HG02943 (cell line): ENCODE results near the gene SYTL2.

Experiments
- ATAC-seq: cut with Tn5 transposase; IDR thresholded peaks from one replicate; pipeline ENCODE4 v1.9.1; 2021; ENCODE audit warnings: mild to moderate bottlenecking, low read depth, moderate library complexity; ENCODE audit not compliant: unreplicated experiment

SYTL2 gene

DNA sequence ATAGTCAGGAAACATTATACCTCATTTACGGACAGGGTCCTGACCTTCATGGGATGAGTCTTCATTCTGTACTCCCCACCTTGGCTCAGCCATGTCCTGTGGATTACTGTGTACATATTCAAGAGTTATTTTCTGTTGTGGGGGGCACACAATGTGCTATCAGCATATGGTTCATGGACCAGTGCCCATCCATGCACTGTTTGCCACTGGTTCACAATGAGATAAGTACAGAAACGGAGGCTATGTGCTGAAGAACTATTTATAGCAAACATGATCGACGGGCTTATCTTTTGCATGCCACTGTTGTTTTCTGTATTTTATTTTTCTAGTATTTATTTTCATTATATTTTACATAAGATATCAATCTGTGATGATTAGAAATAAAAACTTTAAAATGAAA, 68.6 kb downstream of the SYTL2 start:
- no peak for ATAC-seq

DNA sequence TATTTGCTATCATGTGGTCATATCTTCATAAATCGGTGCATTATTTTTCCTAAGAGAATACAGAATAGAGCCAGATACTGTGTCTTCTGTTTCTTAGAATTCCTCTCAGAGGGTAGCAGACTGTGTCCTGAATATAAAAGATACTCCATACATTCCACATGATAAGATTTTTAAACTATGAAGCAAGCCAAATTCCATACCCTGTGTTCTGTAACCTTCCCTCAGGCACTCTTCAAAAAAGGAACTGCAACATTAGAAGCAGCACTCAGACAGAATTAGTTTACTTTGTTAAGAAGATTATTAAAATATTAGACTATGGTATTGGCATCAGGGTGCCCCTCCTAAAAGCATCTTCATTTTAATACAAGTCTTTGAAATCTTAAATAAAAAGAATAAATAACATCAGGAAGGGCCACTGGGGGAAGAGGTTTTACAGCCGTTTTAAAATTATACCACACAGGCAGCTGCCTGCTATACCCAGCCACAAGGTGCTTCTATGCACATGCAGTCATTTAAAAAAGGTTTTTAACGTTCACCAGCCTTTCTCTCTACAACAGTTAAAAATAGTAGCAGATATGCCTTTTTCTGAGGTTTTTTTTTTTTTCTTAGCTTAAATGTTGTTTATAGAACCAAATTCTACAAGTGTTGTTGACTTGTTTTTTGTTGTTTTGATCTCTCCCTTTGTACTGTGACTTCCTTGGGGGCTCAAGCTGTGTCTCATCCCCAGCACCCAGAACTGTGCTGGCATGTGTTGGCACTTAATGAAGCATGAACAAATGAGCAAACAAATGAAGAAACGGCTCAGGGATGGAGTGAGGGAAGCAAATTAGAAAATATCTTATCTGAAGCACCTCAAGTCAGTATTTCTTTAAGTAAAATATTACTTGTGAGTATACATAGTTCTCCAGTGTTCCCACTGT, 70.2 kb downstream of the SYTL2 start:
- ATAC-seq, result no peak

GRCh38 chr11:85737738-85738137, 73.2 kb downstream of the SYTL2 start:
- ATAC-seq, result no peak

DNA sequence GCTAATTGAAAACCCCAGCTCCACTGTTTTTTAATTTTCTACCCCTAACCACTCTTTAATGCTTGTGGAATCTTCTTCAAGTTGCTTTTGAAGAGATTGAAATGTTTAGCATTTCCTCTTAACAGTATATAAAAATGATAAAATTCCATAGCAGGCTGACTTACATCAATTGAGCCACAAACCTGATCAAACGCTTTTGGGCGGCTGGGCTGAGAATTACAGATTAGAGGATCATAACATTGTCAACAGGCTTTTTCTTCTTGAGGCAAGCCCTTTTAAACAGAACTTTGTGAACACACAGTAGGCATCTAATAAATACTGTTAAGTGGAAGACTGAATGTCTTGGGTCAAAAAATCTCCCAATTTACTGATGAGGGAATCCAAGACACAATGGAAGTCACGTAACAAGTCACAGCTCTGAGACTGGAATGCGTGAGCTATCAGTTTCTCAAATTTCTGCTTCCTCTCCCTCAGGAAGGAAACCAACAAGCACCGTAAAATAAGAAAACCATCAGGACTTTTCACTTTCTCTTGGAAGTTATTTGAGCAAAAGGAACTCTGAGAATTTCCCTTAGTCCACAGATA, 75.0 kb downstream of the SYTL2 start:
- no peak for ATAC-seq

GRCh38 chr11:85732965-85733364, 78.0 kb downstream of the SYTL2 start:
- peak; percentile 74 for ATAC-seq

GRCh38 chr11:85726381-85726780, 84.6 kb downstream of the SYTL2 start:
- no peak for ATAC-seq

DNA sequence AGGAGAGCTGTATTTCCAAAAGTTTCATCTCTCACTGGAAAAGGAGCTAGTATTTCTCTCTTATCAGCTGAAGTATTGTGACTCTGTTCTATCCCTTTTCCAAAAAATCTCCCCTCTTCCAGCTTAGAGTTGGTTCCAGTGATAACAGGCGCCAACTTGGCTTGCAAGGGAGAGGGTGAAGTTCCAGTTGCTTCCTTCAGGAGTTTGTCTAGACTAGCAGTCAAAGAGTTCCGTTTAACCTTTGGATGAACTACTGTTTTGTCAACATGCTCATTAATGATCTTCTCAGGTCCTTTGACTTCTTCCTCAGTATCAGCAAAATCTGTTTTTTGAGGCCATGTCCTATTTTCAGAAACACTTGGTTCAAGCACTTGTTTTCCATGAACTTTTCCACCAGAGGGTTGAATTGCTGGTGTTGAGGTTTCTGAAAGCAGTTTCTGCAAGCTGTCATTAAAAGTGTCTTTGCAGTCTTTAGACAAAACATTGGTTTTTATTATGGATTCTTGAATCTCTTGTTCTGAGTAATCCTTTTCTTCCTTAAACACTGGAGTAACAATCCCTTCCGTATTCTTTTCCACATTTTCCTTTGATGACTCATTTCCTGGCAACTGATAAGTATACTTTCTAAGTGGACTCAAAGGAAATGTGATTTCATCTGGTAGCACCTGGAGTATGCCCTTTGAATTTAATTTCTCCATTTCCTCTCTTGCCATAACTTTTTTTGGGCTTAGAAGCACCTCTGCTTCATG, 85.3 kb downstream of the SYTL2 start:
- ATAC-seq, result no peak

- ATAC-seq, result no peak
Observed at GRCh38 chr11:85724748-85725465, 86.0 kb downstream of the SYTL2 start.

- no peak for ATAC-seq
Observed at GRCh38 chr11:85723088-85723487, 87.9 kb downstream of the SYTL2 start.

- no peak for ATAC-seq
Observed at GRCh38 chr11:85721191-85721590, 89.8 kb downstream of the SYTL2 start.

DNA sequence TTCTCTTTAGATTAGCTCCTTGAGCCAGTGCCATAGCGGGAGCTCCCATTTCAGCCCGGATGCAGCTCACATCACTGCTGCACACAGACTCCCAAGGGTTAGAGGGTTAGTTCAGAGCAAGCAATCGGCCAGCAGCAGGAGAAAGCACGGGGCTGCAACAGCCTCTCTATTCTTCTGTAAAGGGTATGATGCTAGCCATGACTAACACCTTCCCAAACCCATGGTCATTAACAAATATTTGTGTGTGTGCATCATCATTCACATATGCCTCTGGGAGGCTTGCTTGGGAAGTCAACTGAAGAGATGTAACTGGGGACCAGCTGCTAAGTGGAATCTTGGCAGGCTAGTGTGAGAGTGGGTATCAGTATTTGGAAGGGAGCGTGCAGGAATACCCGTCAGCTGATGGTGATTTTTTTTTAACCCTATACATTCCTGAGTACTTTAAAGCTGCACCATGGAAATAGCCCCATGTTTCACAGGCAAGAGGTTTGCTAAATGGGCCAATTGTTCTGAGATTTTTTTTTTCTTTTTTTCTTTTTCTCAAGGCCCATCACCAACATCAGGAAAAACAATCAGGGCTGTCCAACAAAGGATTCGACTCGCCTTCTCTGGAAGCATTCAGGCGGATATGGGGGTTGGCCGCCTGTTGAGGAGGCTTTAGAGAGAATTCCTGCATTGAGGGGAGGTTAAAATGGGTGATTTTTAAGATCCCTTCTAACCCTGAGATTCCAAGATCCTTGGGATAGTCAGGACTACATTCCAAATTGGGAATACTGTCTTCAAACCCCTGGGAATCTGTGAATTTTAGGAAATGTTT, 91.7 kb downstream of the SYTL2 start:
- ATAC-seq, result no peak

DNA sequence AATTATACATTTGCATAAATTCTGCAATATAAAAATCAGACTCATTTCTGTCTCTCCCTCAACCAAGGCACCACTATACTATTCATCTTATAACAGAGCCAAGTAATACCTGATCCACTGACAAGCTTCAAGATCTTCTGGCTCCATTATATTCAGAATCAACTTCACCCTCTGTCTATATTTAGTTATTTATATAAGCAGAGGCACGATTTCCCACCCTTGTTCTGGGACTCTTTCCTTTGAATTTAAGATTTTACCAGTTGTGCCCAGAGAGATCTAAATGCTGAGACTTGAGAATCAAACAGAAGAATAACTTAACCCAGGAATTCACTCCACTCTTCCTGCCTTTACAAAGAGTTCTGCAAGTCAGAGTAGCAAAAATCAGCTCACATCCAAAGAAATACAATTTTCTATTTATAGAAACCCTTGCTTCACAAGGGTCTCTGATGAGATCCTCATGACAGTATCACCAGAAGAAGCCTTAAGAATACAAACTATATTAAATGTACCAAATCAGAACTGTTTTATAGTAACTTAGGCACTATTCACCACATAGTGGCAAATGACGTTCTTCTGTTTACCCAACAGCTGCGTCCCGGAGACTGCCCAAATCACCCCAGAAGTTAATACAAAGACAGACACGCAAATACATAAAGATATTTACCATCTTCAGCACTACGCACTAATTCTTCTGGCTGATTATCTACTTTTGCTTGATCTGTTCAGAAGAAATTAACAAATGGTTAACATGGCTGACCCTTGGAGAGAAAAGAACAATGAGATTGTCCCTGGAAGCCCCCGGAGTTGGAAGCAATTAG, 92.6 kb downstream of the SYTL2 start:
- no peak for ATAC-seq

- no peak for ATAC-seq
Observed at GRCh38 chr11:85717429-85717828, 93.5 kb downstream of the SYTL2 start.

DNA sequence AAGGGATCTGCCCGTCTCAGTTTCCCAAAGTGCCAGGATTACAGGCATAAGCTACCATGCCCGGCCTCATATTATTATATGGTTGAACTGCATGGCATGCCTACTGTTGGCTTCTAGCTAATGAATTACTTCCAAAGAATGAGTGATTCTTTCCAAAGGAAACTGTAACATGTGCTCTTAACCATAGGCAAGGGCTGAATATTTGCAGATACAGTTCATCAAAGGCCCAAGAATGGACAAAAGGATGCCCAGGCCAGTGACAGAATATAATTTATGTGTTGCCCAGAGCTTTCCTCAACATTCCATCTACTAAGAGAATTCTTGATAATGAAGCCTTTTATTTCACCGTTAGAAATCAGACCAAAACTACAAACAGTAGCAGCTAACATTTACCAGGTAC, 98.0 kb downstream of the SYTL2 start:
- no peak for ATAC-seq

DNA sequence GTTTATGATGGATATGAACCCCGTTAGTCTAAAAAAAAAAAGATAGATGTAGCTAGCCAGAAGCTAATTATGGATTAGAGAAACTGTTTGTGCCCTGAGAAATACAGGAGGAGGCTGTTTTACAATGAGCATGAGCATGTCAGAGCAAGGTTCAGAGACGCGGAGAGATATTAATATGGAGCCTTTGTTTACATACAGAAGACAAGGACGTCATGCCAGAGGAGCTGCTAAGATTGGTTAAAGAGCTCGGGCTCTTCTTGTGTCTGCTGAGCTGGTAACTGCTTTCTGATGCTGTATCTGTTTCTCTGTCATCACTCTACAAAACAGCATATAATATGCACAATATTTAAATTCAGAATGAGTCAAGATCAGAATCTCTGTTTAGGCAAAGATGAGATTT, 100.0 kb downstream of the SYTL2 start:
- ATAC-seq, result no peak

DNA sequence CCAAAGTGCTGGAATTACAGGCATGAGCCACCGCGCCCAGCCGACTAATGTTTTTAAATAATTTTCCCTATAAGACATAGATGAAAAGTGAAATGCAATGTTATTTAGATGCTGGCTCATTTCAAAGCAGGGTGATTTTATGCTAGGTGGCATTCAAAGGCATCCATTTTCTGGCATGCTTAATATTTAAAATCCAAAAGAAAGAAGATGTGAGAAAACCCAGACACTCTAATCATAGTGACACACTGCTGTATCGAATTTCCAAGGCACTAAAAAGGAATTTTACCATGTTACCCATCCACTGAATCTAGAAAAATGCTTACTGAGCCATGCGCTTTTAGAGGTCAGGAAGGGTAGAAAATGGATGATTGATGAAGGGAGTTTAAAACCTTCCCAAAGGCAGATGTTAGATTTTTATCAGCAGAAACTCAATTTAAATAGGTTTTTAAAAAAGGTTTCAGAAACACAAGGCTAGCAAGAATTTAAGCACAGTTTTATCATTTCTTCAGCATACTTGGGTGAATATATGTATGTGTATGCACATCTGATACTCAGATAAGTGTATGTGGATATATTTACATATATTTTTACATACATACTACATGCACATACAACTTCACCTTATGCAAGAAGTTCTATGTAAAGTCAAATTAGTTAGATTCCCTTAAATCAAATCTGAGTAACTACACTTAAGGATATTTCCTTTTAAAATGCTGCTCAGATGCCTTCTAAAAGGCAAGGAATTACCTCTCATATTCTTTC, 100.8 kb downstream of the SYTL2 start:
- ATAC-seq, result no peak

DNA sequence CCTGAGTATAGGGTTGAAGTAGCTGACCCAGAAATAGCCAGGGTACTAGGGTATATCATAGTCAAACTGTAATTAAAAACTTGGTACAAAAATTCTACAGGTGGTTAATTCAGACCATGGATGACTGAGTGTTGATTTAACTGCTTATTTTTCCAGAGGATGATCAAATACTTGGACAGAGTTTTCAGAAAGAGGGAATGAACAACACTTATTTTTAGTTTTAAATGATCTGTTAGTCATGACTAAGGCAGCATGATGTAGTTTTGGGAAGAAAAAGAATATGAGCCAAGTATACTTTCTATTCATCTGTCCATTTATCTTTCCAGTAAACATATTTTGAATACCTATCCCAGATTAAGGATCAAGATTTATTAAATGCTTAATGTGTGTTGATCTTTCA, 105.1 kb downstream of the SYTL2 start:
- no peak for ATAC-seq

GRCh38 chr11:85704967-85705366, 106.0 kb downstream of the SYTL2 start:
- no peak for ATAC-seq
